ENCODE data around the gene PMAIP1. TPM values are rescaled to one million over a fixed set of nuclear protein-coding genes. Genes with fewer than 3 reads are reported as not detected.

The PMAIP1 gene
- total and polyA plus RNA-seq, 2 experiments from 2014 or later: 1.1 to 3.9 TPM

DNA sequence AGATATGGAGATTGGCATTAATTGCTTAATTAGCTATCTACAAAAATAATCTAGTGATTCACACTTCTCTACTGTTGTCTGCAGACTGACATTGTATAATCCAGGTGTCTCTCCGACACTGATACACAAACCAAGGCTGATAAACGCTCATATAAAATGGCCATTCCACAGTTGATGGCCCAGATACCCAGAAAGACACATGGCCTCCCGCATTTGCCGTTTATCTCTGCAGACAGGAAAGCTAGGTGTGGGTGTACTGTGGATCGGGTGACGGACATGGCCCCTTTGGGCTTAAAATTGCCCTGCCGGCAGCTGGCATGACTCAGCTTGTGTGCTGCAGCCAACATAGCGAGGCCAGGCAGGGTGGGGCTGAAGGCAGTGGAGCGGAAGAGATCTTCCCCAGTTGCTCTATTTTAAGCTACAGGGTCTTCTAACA lies 18.5 kb downstream of the PMAIP1 start:
- H3K4me1 ChIP-seq (ENCODE audit: low read depth): peaks cover 14% of the 10 kb centered on the region
- H3K27me3 ChIP-seq: no peaks in the 10 kb centered on the region
- H3K9me3 ChIP-seq (ENCODE audit: low read depth): no peaks in the 10 kb centered on the region
- no peak overlapping the region for H3K27ac ChIP-seq
- DNase-seq (ENCODE audit: low read depth in 1 of 2, low spot score in 1 of 2): peak; percentile 36 to 55
- H3K4me3 ChIP-seq: no peak overlapping the region
- H3K36me3 ChIP-seq: no peaks in the 10 kb centered on the region
- TF ChIP-seq, protein P1, sequence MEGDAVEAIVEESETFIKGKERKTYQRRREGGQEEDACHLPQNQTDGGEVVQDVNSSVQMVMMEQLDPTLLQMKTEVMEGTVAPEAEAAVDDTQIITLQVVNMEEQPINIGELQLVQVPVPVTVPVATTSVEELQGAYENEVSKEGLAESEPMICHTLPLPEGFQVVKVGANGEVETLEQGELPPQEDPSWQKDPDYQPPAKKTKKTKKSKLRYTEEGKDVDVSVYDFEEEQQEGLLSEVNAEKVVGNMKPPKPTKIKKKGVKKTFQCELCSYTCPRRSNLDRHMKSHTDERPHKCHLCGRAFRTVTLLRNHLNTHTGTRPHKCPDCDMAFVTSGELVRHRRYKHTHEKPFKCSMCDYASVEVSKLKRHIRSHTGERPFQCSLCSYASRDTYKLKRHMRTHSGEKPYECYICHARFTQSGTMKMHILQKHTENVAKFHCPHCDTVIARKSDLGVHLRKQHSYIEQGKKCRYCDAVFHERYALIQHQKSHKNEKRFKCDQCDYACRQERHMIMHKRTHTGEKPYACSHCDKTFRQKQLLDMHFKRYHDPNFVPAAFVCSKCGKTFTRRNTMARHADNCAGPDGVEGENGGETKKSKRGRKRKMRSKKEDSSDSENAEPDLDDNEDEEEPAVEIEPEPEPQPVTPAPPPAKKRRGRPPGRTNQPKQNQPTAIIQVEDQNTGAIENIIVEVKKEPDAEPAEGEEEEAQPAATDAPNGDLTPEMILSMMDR (IDR thresholded peaks at IDR 0.05; ENCODE audit: low read depth, low read length): no peak

DNA sequence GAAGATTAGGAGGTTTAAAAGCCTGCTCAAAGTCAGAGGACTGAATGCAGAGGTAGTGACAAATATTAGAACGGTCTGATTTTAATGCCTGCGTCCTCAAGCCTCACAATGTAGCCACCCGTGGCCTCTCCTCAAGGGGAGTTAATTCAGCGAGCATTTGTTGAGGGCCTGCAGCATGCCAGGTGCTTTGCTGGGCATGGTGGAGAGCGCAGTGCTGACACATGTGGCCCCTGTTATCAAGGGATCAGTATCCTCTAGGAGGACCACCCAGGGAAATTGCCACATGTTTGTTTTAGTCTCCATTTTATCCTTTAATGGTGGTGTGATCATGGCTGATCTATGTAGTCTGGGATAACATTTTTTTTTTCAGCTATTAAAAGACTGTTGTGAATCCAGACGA lies 19.2 kb downstream of the PMAIP1 start:
- Histone ChIP-seq H3K9me3 (ENCODE audit: low read depth) (no peaks in the 10 kb centered on the region), H3K4me3 (no peak overlapping the region), H3K27me3 (no peaks in the 10 kb centered on the region), H3K36me3 (no peaks in the 10 kb centered on the region), H3K4me1 (ENCODE audit: low read depth) (peaks cover 14% of the 10 kb centered on the region), H3K27ac (no peak overlapping the region)
- no peak for DNase-seq (ENCODE audit: low read depth in 1 of 2, low spot score in 1 of 2)
- TF ChIP-seq, protein P1 (IDR thresholded peaks at IDR 0.05; ENCODE audit: low read depth, low read length): no peak

DNA sequence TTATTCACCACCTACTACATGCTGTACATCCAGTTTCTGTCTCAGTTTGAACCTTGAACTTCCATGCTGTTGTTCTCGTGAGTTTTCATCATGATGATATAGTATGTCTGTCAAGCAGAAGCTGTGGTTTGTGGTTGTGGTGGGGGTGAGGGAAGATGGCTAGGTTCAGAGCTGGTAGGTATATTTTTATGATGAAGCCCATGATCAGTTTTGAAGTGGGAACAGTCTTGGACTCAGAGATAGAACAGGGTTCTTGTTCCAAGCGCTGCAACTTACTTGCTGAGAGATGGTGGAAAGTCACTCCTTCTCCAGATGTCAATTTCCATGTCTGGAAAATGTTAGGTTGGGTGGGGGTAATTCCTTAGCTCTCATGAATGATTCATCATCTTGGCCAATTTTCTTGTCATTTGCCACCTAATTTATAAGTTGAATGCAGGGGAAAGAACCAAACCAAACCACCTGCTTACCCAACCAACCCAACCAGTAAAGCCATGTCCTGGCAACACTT lies 21.6 kb downstream of the PMAIP1 start:
- Histone ChIP-seq H3K36me3 (no peaks in the 10 kb centered on the region), H3K27me3 (no peaks in the 10 kb centered on the region), H3K4me3 (no peak overlapping the region), H3K4me1 (ENCODE audit: low read depth) (peaks cover 14% of the 10 kb centered on the region), H3K9me3 (ENCODE audit: low read depth) (no peaks in the 10 kb centered on the region), H3K27ac (no peak overlapping the region)
- TF ChIP-seq, protein P1 (IDR thresholded peaks at IDR 0.05; ENCODE audit: low read depth, low read length): no peak
- no peak for DNase-seq (ENCODE audit: low read depth in 1 of 2, low spot score in 1 of 2)

DNA sequence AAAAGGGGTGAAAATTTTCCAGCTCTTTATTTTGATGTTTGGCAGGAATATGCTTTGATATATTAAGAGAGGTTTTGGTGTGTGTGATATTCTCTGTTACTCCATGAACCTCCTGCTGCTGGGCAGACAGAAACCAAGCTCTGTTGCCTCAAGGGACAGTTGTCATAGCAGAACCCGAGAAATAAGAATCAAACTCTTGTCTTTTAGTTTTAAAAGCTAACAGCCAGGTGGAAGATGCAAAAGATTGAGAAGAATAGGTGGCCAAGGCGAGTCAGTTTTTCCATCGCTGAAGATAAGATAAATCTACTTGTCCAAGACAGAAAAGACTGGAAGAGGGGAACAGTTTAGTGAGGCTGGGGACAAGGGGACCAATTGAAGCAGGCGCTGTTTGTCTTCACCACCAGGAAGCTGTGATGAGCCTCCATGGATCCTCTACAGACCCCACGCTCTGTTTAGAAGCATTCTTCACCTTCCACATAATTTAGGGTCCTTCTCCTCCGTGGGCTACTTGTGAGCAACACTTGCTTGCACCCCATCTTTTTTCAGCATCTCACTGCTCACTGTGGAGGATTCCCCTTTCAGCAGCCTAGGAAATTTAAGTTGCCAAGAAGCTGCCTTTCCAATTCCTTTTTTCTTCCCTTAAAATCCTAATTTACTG lies 23.9 kb downstream of the PMAIP1 start:
- no peaks in the 10 kb centered on the region for H3K27me3 ChIP-seq
- H3K4me1 ChIP-seq (ENCODE audit: low read depth): peaks cover 9% of the 10 kb centered on the region
- H3K36me3 ChIP-seq: no peaks in the 10 kb centered on the region
- H3K9me3 ChIP-seq (ENCODE audit: low read depth): no peaks in the 10 kb centered on the region
- DNase-seq (ENCODE audit: low read depth in 1 of 2, low spot score in 1 of 2): no peak
- no peak overlapping the region for H3K4me3 ChIP-seq
- TF ChIP-seq, protein P1 (IDR thresholded peaks at IDR 0.05; ENCODE audit: low read depth, low read length): no peak
- H3K27ac ChIP-seq: no peak overlapping the region

DNA sequence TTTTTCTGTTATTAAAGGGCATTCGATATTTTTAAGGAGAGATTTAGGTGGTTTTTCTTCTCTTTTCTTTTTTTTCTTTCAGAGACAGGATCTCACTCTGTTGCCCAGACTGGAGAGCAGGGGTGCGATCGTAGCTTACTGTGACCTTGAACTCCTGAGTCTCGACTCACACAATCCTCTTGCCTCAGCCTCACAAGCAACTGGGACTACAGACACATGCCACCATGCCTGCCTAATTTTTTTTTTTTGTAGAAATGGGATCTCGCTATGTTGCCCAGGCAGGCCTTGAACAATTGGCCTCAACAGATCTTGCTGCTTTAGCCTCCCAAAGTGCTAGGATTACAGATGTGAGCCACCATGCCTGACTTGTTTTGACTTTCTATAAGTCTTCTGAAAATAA lies 26.3 kb downstream of the PMAIP1 start:
- DNase-seq (ENCODE audit: low read depth in 1 of 2, low spot score in 1 of 2): no peak
- H3K9me3 ChIP-seq (ENCODE audit: low read depth): no peaks in the 10 kb centered on the region
- H3K4me3 ChIP-seq: no peak overlapping the region
- H3K27me3 ChIP-seq: no peaks in the 10 kb centered on the region
- no peak overlapping the region for H3K27ac ChIP-seq
- no peaks in the 10 kb centered on the region for H3K4me1 ChIP-seq (ENCODE audit: low read depth)
- TF ChIP-seq, protein P1 (IDR thresholded peaks at IDR 0.05; ENCODE audit: low read depth, low read length): no peak
- H3K36me3 ChIP-seq: no peaks in the 10 kb centered on the region

All from cardiac muscle cell (in vitro differentiated cells and primary cell).